Transverse colon (tissue), 4 donors: ENCODE results near the gene BMPR1B. TPM values are rescaled to one million over a fixed set of nuclear protein-coding genes. Genes with fewer than 3 reads are reported as not detected.
A peak's percentile ranks its signal among the peaks of the same experiment; 100 is the strongest.

ENCODE experiments used
- DNase-seq: peaks from one replicate; pipeline ENCODE4 v3.0.0-alpha.2; 2019
- H3K27ac ChIP-seq, 4 donors: fragments of 200-600 bp; sonication (generic); 2 replicates each; pipeline ENCODE4 v1.5.1; 2016 to 2018; ENCODE audit warnings: inconsistent platforms in 4 of 4
- H3K27me3 ChIP-seq: fragments of 200-600 bp; sonication (generic); 2 replicates; pipeline ENCODE4 v1.5.1; 2017; ENCODE audit warnings: inconsistent platforms
- H3K36me3 ChIP-seq, 4 donors: fragments of 200-600 bp; sonication (generic); 2 replicates each; pipeline ENCODE4 v1.5.1; 2017 to 2019; ENCODE audit warnings: inconsistent platforms in 4 of 4
- H3K4me1 ChIP-seq, 4 donors: fragments of 200-600 bp; sonication (generic); 2 replicates each; pipeline ENCODE4 v1.5.1; 2017 to 2020; ENCODE audit warnings: inconsistent platforms in 4 of 4
- H3K4me3 ChIP-seq, 4 donors: fragments of 200-600 bp; sonication (generic); 1 replicate in 1 of 4; 2 replicates in 3 of 4; pipeline versions ENCODE4 v1.5.1 to v1.6.1; 2017 to 2019; ENCODE audit warnings: inconsistent platforms in 4 of 4
- H3K9me3 ChIP-seq, 2 donors: fragments of 200-600 bp; sonication (generic); 2 replicates each; pipeline ENCODE4 v1.5.1; 2017 to 2019; ENCODE audit warnings: inconsistent platforms in 2 of 2
- CTCF ChIP-seq, 5 experiments: fragments of 200-600 bp in 3 of 5; fragments of 450-650 bp in 2 of 5; sonication (generic) in 3 of 5; IDR thresholded peaks; 1 replicate in 2 of 5; 2 replicates in 3 of 5; pipeline ENCODE4 v1.5.1; 2016 to 2017; ENCODE audit warnings: antibody characterized with exemption in 5 of 5, inconsistent platforms in 3 of 5, mild to moderate bottlenecking in 2 of 5, moderate library complexity in 1 of 5
- EP300 ChIP-seq: sonication (generic); formaldehyde crosslinking; IDR thresholded peaks from one replicate; pipeline ENCODE4 v1.6.1; 2017; ENCODE audit warnings: antibody characterized with exemption, low read depth
- POLR2A ChIP-seq: fragments of 450-650 bp; IDR thresholded peaks from one replicate; pipeline ENCODE4 v1.6.1; 2016; ENCODE audit warnings: antibody characterized with exemption, mild to moderate bottlenecking, moderate library complexity
- POLR2AphosphoS5 ChIP-seq, 3 donors: sonication (generic); formaldehyde crosslinking; IDR thresholded peaks; one replicate each; pipeline ENCODE4 v1.6.1; 2016; ENCODE audit warnings: antibody characterized with exemption in 3 of 3
- WGBS, 2 donors: methylation state at CpG; one replicate each; pipeline ENCODE4 v1.1.5; 2018; ENCODE audit warnings: low coverage in 1 of 2; 5-methylcytosine and 5-hydroxymethylcytosine counted together
- in situ Hi-C, 4 donors: fragments of 200-750 bp; cut with MboI; loops; one replicate each; pipeline versions ENCODE4 v1.15.0 to v1.15.1; 2017; ENCODE audit warnings: low sequenced_read_pairs in 3 of 4, low pct_ligation_motif_present in 1 of 4, low pct_unique_long_range_greater_than_20kb in 1 of 4
- intact Hi-C: fragments of 100-400 bp; cut with DNase I; formaldehyde crosslinking; loops from one replicate; pipeline ENCODE4 v1.15.1; 2023; ENCODE audit warnings: low total_unique reads
- total RNA-seq, 4 donors: library from RNA; depleted of rRNA; stranded (reverse); fragments of >200 nt; gene quantifications; one replicate each; pipeline ENCODE4 v1.1.0, GENCODE V29; 2016

Gene BMPR1B
- total RNA-seq, 4 donors from 2014 or later, result 0.64 to 3.2 (median 0.68) TPM; not detected in 1

DNA sequence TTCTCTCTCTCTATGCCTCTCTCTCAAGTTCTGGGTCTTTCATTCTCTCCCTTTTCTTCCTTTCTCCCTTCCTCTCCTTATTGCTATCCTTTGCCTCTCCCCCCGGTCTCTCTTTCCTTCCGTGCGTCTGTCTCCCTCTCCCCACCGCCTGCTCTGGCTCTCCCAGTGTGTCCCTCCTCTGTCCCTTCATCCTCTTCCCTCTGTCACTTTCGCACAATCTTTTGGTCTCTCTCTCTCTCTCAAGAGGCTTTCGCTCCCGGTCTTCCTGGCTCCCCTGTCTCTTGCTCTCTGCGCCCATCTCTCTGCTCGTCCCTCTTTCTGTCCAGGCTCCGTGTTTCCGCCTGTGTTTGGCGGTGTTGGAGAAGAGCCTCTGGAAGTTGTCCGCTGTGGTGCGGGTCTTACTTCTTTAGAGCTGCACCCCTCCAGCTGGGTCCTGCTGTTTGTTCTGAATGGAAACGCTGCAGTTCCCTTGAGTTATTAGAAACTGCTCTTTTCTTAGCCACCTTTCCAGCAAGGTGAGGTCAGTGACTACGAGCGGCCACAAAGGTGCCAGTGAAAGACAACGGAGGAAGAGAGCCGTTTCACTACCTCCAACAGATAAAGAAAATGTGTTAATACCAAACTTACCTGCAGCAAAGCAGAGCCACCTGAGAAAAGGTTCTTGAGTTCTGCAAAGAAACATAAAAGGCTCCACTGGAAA lies 1.1 kb downstream of the BMPR1B start:
- Histone ChIP-seq H3K4me1 (peaks cover 0 to 11% (median 4%) of the 10 kb centered on the region in 4 donors), H3K4me3 (peak overlapping the region in 3 of 4 donors; percentile 43 to 53 (median 47)), H3K27ac (peak overlapping the region in 3 of 4 donors; percentile 39 to 41 (median 40)), H3K9me3 (no peaks in the 10 kb centered on the region), H3K36me3 (no peaks in the 10 kb centered on the region), H3K27me3 (peaks cover 81% of the 10 kb centered on the region)
- no peak for DNase-seq
- in situ Hi-C loops, result no loop called here
- intact Hi-C loops, result no loop called here
- TF ChIP-seq CTCF (IDR thresholded peaks at IDR 0.05), result no peak
- WGBS, 2 donors, result 10 to 24% methylated on average over 4 to 19 of the region's 19 CpGs

DNA sequence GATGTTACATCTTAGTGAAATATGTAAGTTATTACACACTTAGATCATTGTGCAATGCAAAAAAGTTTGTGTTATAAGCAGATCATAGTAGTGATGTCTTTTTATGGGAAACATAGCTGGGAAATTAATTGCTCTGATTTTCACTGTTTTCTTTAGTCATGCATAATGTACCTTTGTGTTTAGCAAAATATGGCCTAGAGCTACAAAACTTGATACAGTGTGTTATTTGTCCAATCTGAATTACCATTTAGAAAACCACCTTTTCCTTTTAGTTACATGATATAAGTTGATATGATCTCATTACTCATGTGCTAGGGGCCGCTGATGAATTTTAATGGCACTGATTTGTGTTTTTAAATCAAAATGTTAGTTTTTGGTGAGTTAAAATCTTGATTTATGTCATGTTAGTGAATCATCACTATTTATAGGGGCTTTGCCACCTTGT lies 2.0 kb downstream of the BMPR1B start:
- Histone ChIP-seq H3K27me3 (peaks cover 72% of the 10 kb centered on the region), H3K36me3 (no peaks in the 10 kb centered on the region), H3K27ac (no peak overlapping the region), H3K9me3 (no peaks in the 10 kb centered on the region), H3K4me1 (peaks cover 0 to 11% (median 4%) of the 10 kb centered on the region in 4 donors), H3K4me3 (no peak overlapping the region)
- intact Hi-C loops, result no loop called here
- in situ Hi-C loops, result no loop called here
- TF ChIP-seq EP300 (no peak), CTCF (IDR thresholded peaks at IDR 0.05) (no peak), POLR2A (no peak), POLR2AphosphoS5 (IDR thresholded peaks at IDR 0.05) (no peak)
- no peak for DNase-seq
- 86 to 93% methylated on average over 1 of the region's 1 CpG for WGBS, 2 donors

DNA sequence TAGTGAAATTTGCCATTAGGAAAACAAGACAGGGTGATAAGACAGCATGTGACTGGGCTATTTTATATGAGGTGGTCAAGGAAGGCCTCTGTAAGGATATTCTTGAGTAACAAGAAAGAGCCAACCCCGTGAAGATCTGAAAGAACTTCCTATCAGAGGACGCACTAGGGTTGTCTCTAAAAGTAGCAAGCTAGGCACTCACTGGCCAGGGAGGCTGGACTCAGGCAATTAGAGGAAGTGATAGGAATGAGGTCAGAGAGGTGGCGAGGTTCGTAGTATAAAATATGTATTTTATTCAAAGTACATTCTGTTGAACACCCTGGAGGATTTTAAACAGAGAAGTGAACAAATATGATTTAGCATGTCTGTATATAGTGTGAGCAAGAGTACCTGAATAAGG lies 4.6 kb downstream of the BMPR1B start:
- WGBS, 2 donors, result 76 to 89% methylated on average over 4 of the region's 4 CpGs
- DNase-seq, result no peak
- no peak for TF ChIP-seq EP300
- no peak for TF ChIP-seq POLR2AphosphoS5 (IDR thresholded peaks at IDR 0.05)
- TF ChIP-seq CTCF (IDR thresholded peaks at IDR 0.05), result no peak
- no peak for TF ChIP-seq POLR2A
- peaks cover 47% of the 10 kb centered on the region for H3K27me3 ChIP-seq
- no peak overlapping the region for H3K27ac ChIP-seq
- no peaks in the 10 kb centered on the region for H3K36me3 ChIP-seq
- H3K9me3 ChIP-seq, result no peaks in the 10 kb centered on the region
- no peak overlapping the region for H3K4me3 ChIP-seq
- H3K4me1 ChIP-seq, result peaks cover 0 to 10% (median 4%) of the 10 kb centered on the region in 4 donors
- intact Hi-C loops, result no loop called here
- in situ Hi-C loops, result no loop called here

DNA sequence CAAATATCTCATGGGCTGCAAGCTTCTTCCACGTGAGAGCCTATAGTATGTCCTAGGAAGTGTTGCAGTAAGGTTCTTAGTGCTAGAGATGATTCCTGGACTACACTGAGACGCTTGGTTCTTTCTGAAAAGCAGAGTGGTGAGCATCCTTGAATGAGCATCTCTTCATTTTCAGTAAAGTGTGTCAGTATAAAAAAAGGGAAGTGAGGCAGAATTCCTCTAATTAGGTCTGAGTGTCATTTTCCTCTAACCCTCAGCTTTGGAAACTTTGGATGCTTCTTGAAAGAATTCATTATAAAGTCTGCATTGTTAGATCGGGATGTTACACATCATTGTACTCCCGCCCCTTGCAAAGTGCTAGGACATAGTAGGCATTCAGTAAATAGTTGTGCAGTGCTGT lies 5.2 kb downstream of the BMPR1B start:
- in situ Hi-C loops, result no loop called here
- Histone ChIP-seq H3K27me3 (peaks cover 42% of the 10 kb centered on the region), H3K27ac (no peak overlapping the region), H3K36me3 (no peaks in the 10 kb centered on the region), H3K4me1 (peaks cover 0 to 9% (median 3%) of the 10 kb centered on the region in 4 donors), H3K4me3 (no peak overlapping the region), H3K9me3 (no peaks in the 10 kb centered on the region)
- TF ChIP-seq POLR2A (no peak), EP300 (no peak), POLR2AphosphoS5 (IDR thresholded peaks at IDR 0.05) (no peak), CTCF (IDR thresholded peaks at IDR 0.05) (no peak)
- DNase-seq, result no peak
- intact Hi-C loops, result no loop called here
- 66 to 92% methylated on average over 2 to 4 of the region's 4 CpGs for WGBS, 2 donors
